ENCODE data around the gene PGP.

Gene PGP

GRCh38 chr16:2179576-2179975 lies 35.1 kb downstream of the PGP start:
- no peak for DNase-seq

- DNase-seq = no peak
These were observed 35.5 kb downstream of the PGP start for GRCh38 chr16:2179107-2179501.

GRCh38 chr16:2178321-2179106 lies 36.1 kb downstream of the PGP start:
- DNase-seq = peak; percentile 6

GRCh38 chr16:2177561-2177960 lies 37.1 kb downstream of the PGP start:
- DNase-seq = no peak

- no peak for DNase-seq
These were observed 37.5 kb downstream of the PGP start for GRCh38 chr16:2177101-2177500.

GRCh38 chr16:2176047-2176446 lies 38.6 kb downstream of the PGP start:
- no peak for DNase-seq

GRCh38 chr16:2175454-2175853 lies 39.2 kb downstream of the PGP start:
- DNase-seq = no peak

GRCh38 chr16:2174396-2175131 lies 40.1 kb downstream of the PGP start:
- DNase-seq = no peak

- no peak for DNase-seq
These were observed 40.7 kb downstream of the PGP start for GRCh38 chr16:2173916-2174315.

GRCh38 chr16:2173366-2173765 lies 41.3 kb downstream of the PGP start:
- no peak for DNase-seq

GRCh38 chr16:2172688-2173335 lies 41.8 kb downstream of the PGP start:
- no peak for DNase-seq

GRCh38 chr16:2171601-2172178 lies 43.0 kb downstream of the PGP start:
- DNase-seq = no peak

GRCh38 chr16:2170587-2171435 lies 43.8 kb downstream of the PGP start:
- no peak for DNase-seq

- no peak for DNase-seq
These were observed 44.6 kb downstream of the PGP start for GRCh38 chr16:2170080-2170479.

- no peak for DNase-seq
These were observed 47.5 kb downstream of the PGP start for GRCh38 chr16:2167068-2167638.

GRCh38 chr16:2166263-2167067 lies 48.2 kb downstream of the PGP start:
- DNase-seq = no peak

- no peak for DNase-seq
These were observed 48.8 kb downstream of the PGP start for GRCh38 chr16:2165861-2166260.

- peak; percentile 19 for DNase-seq
These were observed 51.3 kb downstream of the PGP start for GRCh38 chr16:2163211-2163881.

- no peak for DNase-seq
These were observed 51.9 kb downstream of the PGP start for GRCh38 chr16:2162676-2163118.

- DNase-seq = no peak
These were observed 52.7 kb downstream of the PGP start for GRCh38 chr16:2161911-2162310.

Measured in activated effector memory CD4-positive, alpha-beta T cell treated with Interleukin-2 at 50 U/mL for 16 hours (primary cell).